ENCODE results near the gene PLXNA3.
A peak's percentile ranks its signal among the peaks of the same experiment; 100 is the strongest.
"Not testable (repeated sequence)": the region's sequence is repeated elsewhere in the genome, so short reads cannot be mapped to it uniquely, and the experiment has no call there.

Gene PLXNA3

DNA sequence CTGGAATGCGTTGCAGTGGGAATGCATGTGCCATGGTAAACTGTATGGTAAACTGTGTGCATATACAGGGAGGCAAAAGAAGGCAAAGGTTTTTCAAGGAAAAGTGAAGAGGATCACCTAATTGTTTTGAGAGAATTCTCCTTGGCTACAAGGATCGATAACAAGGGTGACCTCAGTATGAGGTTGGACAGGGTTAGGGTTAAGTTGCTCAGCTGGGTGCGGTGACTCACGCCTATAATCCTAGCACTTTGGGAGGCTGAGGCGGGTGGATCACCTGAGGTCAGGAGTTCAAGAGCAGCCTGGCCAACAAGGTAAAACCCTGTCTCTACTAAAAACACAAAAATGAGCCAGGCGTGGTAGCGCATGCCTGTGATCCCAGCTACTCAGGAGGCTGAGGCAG lies 43.3 kb downstream of the PLXNA3 start:
- DNase-seq (ENCODE audit: low read depth in 2 of 2) = not testable (repeated sequence)

DNA sequence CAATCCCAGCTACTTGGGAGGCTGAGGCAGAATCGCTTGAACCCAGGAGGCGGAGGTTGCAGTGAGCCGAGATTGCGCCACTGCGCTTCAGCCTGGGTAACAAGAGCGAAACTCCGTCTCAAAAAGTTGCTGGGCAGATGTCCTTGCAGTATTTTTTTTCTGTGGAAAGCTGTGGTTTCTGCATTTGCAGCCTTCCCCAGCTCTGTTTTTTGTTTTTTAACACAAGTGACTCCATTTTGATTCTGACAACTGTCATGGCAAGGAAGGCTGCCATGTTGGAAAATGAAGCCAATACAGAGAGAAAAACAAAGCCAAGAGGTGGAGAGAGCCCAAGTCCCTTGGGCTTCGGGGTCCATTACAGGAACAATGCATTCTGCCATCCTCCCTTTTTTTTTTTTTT lies 44.0 kb downstream of the PLXNA3 start:
- no peak for DNase-seq (ENCODE audit: low read depth in 2 of 2)

DNA sequence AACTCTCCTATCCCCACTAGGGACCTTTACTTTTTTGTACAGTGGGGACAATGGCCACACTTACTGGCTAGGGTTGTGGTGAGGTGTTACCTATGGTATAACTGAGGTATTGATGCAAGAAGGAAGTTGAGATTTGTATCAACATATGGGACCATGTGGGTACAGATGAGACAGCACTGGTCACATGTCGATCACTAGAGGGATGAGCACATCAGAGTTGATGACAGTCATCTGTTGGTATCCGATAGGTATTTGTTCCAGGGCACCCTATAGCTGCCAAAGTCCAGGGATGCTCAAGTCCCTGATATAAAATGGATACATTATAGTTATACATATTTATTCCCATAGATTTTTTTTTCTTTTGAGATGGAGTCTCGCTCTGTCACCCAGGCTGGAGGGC lies 44.9 kb downstream of the PLXNA3 start:
- no peak for DNase-seq (ENCODE audit: low read depth in 2 of 2)

DNA sequence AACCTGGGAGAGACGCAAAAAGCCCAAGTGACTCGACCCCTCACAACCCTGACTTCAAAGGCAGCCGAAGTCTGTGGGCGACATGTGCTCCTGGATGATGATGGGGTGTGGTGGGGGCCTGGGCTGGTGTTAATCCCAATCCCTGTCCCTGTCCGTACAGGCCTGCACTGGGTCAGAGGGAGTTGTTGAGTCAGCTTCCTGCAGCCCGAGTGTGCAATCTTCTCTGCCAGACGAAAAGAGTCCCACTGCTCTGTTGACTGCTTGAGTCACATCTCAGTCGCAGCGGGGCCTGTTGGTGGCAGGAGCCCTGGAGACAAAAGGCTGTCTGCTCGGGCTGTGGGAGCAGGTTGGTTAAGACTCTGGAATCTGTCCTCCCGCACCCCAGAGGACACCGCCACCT lies 47.7 kb downstream of the PLXNA3 start:
- no peak for DNase-seq (ENCODE audit: low read depth in 2 of 2)

DNA sequence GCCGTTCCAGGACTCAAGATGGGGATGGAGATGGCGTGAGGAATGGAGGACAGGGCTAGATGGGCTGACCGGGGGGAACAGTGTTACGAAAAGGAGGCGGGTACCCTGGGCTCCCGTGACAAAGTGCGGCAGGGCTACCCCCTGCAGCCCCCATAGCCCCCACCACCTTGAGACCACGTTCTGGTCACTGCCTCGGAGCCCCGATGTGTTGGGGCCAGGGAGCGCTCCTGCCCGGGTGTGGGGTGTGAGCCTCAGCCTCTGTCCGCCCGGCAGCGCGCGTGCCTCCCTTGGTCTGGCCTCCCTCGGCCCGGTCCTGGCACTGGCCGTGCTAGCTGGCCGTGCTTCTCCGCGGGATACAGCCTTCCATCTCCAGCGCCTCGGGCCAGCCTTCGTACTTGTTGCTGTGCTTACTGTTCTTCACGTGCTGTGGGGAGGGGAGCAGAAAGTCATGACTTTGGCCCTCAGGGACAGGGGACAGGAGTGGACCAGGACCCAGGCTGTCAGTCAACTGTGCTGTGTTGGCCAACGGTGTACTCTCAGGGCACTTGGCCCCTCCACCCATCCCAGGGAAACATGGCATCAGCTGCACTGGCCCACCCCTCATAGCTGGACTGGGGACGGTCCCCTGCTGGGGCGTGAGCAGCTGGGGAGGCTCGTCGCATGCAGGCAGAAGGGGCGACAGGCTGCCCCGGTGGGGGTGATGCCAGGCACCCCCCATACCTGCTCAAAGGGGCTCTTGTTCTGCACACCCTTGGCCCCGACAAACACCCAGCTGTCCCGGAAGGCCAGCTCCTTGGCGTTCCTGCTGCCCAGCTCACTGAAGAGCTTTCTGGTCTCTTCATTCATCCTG lies 48.6 kb downstream of the PLXNA3 start:
- DNase-seq (ENCODE audit: low read depth in 2 of 2) = no peak

DNA sequence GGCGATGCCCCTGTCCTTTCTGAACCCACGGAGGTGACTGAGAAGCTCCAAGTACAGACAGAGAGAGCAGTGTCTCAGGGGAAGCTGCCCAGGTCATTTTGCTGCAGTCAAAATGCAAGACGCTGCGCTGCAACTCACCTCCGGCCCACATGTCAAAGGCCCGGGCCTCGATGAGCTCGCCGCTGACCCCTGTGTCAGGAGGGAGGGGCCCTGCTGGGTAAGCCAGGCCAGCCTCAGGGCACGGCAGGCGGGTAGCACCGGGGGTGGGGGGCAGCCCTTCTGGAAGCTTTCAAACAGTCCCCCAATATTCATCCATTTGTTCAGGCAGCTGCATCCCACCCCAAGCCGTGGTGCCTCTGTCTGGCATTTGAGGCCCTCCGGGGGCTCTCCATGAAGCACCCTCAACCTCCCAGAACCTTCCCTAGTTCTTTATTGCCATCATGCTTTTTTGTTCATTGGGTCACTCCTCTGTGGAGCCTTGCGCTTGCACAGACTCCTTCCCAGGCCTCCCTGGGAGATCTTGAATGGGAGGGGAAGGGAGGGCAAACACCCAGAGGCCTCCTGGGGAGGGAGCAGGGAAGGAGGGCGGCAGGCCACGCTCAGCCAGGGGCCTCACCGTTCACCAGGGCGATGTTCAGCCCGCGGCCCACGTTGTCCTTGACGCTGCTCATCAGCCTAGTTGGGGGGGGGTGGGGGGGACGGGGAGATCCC lies 49.7 kb downstream of the PLXNA3 start:
- no peak for DNase-seq (ENCODE audit: low read depth in 2 of 2)

DNA sequence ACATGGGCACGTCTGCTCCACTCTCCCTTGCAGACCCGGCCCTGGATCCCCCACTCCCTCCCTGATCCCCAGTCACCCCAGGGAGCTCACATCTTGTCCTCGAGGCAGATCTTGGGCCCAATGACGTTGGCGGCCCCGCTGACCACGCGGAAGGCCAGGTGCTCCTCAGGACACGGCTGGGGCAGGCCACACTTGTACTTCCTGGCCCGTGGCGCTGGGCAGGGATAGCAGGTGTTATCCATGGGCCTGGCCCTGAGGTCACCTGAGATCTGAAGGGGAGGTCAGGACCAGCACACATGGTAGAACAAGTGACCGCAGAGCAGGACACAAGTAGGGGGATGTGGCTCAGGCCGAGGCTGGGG lies 50.3 kb downstream of the PLXNA3 start:
- no peak for DNase-seq (ENCODE audit: low read depth in 2 of 2)

DNA sequence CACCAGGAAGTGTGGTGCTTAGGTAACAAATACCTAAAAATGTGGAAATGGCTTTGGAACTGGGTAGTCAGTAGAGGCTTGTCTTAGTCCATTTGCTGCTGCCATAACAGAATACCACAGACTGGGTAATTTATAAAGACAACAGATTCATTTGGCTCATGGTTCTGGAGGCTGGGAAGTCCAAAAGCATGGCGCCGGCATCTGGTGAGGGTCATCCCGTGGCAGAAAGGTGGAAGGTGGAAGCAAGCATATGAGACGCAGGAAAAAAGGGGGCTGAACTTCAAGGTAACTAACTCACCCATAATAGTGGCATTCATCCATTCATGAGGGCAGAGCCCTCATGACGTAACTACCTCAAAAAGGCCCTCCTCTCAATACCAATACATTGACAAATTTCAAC lies 51.4 kb downstream of the PLXNA3 start:
- no peak for DNase-seq (ENCODE audit: low read depth in 2 of 2)

DNA sequence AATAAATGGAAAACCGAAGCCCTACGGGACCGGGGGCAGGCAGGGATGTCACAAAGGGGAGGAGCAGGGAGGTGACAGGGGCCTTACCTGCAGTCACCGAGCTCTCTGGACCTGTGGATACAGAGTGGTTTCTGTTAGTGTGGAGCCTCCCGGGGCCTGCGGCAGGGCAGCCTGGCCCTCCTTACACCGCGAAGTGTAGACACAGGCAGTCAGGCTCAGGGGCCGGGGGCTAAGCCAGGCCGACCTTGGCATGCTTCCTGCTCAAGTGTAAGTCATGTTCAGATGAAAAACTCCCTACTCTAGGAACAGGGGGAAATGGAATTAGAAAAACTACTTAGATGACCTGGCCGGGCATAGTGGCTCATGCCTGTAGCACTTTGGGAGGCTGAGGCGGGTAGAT lies 53.7 kb downstream of the PLXNA3 start:
- DNase-seq (ENCODE audit: low read depth in 2 of 2) = no peak

DNA sequence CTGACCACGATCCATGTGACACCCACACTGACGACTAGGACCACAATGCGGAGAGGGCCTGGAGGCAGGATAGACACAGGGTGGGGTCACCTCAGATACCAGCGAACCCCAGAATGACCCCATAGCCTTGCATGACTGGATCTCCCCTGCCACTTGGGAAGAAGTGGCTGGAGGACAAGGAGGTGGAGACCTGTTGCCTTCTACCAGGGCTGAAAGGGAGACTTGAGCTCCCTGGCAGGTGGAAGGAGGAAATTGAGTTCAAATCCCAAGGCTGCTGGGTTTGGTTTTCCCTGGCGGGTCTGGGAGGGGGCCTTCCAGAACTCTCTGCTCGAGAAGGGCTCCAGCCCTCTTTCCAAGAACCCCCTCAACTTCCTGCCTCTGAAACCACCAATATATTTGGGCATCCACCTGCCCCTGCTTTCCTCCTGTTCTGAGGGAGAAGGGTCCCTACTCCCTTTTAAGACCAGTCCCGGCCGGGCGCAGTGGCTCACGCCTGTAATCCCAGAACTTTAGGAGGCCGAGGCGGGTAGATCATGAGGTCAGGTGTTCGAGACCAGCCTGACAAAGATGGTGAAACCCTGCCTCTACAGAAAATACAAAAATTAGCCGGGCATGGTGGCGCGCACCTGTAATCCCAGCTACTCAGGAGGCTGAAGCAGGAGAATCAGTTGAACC lies 54.9 kb downstream of the PLXNA3 start:
- no peak for DNase-seq (ENCODE audit: low read depth in 2 of 2)

DNA sequence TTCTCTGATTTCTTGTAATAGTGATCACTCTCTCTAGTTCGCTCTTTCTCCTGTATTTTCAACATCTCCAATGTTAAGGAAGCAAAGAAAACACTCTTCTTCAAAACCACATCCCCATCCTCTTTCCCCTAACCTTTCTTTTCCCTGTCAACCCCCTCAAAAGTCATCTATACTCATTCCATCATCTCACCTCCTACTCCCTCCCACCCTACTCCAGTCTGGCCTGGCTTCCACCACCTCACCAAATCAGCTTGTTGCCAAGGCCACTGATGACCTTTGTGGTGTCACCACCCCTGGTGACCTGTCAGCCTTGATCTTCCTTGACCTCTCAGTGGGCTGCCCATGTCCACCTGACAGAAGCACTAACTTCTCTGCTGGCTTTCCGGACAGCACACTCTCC lies 55.6 kb downstream of the PLXNA3 start:
- no peak for DNase-seq (ENCODE audit: low read depth in 2 of 2)

DNA sequence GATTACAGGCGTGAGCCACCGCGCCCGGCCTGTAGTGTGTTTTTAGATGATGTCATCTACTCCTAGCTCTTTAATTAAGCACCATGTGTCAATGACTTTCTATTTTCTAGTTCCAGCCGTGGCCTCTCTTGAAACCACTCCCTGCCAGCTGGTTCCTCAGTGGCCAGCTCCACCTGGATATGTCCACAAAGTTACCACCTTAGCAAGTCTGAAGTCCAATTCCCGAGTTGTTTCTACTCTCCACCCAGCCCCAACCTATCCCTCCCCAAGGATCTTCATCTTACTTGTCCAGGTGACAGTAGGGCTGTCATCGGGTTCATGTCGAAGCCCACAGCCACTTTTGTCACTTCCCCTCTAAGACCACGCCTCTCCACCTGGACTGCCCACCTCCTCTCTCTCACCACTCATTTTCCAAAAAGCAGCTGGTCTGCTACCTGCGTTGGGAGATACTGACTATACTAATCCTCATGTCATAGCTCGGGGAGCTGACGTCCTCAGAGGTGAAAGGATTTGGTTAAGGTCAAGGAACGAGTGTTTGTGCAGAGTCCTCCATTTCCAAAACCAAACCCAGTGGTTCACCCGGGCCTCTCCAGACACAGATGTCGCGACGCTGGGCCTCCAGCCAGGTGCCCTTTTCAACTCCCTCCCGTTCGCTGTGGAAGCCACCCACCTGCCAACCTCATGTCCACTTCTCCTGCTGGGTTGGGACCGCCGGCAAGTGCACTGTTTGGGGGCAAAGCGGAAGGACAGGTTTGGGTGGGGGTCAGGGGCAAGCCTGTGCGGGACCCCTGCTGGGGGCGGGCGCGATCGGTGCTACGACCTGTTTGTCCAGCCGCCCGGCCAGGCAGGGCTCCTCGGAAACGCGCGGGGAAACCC lies 57.2 kb downstream of the PLXNA3 start:
- no peak for DNase-seq (ENCODE audit: low read depth in 2 of 2)

DNA sequence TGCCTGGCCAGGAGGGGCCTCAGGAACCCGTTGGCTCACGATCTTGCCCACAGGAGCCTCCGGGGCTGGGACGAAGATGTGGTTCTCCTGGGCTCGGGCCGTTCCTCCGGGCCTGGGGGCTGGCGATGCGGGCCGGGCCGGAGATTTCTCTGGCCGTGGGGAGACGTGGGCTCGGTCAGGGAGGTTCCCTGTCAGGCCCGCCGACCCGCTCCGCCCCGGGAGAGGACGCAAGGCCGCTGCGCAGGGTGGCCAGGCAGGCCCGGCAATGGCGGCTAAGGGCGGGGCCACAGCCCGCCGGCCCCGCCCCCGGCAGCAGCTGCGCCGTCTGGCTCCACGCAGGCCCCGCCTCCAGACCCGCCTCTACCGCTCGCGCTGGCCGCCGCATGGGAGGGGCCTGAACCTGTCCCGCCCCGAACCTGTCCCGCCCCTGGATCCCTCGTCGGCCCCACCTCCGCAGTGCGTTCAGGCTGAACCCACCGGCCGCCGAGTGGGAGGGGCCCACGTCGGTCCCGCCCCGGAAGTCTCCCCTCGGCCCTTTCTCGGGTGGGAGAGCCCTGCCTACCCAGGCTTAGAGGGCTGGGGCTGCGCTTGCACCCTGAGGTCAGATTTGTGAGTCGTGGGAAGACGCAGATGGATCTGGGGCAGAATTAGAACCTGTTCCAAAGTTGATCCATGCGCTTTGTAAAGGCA lies 58.0 kb downstream of the PLXNA3 start, which contains the start of gene FAM3A:
FAM3A (minus strand) TSS at position 267 of the 690 bp plus-strand sequence. CDS start 460 bp downstream, outside the sequence.
- DNase-seq (ENCODE audit: low read depth in 2 of 2) = peak; percentile 83 to 90

DNA sequence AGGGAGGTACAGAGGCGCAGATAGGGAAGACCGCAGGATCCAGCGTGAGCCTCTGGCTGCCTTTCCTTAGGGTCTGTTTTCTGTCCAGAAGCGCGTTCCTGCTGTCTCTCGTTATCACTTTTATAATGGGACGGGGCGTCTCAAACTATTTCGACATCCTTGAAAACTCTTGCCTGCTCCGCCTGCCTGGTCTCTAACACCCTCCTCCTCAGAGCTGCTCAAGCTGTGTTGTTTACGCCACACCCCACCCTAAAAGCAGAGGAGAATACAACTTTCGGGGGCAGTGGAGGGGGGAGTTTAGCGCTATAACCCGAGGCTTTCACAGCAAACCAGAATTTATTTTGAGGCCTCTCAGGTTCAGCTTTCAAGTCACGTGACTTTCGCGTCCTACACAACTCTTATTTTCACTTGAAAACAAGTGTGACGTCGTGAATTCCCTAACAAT lies 58.6 kb downstream of the PLXNA3 start:
- DNase-seq (ENCODE audit: low read depth in 2 of 2) = no peak

DNA sequence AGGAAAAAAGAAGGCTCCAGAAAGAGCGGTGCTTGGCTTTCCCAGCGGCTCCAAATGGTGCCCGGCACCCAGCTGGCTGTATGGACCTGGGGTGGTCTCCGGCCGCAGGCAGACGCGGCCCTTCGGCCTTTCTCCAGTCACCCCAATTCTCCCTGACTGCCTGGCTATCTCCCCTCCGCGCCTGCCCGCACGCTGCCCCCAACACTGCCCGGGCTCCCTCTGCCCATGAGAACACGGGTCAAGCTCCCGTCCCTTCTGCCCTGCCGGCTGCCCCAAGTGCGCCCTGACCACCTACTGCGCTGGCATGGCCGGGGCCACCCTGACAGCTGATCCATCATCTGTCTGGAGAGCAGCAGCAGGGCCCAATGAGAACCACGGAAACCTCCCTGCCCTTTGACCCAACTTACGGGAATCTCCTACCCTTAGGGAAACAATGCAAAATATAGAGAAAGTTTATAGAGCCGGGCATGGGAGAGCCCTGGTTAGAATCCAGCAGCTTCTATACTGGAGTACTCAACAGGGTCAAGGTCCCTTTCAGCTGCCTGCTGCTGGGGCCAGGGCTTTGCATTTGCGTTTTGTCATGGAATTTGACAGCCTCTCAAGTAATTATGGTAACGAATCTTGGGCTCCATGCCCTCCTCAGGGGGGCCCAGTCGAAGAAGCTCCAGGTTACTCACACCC lies 59.2 kb downstream of the PLXNA3 start:
- no peak for DNase-seq (ENCODE audit: low read depth in 2 of 2)

DNA sequence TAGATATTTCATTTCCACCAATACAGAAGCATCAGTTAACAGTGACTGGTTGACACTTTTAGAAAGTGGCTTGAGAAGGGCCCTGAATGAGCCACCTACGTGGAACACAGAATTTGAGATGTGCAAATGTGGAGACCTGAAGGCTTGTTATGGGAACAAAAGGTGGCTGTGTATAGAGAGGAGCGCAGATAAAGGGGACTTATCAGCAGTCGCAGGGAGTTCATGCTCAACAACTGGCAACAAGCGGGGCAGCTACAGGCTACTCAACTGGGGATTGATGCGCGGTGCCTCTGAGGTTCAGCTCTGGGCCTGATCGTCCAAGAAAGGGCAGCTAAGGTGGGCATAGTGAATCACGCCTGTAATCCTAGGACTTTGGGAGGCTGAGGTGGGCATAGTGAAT lies 61.3 kb downstream of the PLXNA3 start:
- no peak for DNase-seq (ENCODE audit: low read depth in 2 of 2)

DNA sequence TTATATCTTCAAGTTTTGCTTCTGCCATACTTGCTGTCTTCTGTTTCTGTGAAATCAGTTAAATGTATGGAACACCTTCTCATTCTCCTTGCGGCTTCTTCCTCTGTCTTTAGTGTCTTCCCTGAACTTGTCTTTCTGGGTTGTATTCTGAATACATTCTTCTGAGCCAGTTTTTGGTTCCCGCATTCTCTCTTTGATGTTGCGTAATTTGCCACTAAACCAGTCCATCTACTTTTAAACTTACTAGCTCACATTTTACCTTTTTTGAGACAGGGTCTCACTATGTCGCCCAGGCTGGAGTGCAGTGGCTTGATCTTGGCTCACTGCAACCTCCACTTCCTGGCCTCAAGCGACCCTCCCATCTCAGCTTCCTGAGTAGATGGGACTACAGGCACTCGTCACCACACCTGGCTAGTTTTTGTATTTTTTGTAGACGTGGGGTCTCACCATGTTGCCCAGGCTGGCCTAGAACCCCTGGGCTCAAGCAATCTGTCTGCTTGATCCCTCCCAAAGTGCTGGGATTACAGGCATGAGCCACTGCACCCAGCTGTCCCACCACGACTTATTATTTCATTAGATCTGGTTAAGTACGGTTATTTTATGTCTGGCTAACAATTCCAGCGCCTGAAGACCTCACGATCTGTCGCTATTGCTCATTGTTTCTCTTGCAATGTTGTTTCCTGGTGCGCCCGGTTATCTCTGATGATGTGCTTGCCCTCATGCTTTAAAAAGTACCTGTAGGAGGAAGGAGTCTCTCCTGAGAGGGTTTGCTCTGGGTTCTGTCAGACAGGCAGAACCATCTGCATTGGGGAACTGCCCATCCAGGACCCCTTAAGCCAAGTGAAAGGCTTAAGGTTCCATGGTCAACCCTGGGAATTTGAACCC lies 67.8 kb downstream of the PLXNA3 start:
- no peak for DNase-seq (ENCODE audit: low read depth in 2 of 2)

DNA sequence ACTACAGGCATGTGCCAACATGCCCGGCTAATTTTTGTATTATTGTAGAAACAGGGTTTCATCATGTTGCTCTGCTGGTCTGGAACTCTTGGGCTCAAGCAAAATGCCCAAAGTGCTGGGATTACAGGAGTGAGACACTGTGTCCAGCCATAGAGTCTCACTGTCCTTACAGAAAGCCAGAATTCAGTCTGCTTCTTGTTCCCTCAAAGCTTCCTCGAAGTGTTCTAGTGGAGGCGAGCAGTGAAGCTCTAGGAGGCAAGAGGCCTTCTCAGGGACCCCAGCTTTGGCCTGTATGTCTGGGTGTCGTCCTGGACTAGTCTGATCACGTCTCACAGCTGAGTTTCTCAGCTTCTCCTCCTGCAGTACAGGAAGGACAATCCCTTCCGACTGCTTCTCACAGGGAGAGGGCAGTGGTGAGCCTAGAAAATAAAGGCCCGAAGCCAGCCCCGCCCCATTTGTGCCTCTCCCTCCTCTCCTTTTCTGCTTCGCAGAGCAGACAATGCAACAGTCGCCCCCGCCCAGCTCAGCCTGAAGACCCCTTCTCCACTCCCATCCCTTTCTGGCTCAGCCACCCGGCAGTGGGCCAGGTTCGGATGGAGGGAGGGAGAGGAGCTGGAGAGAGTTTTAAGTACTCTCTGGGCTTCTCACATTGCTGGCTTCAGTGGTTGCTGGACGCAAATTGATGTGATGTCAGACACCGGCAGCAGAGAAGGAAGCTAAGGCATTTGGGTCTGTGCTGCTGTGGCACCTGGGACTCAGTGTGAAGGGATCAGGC lies 69.0 kb downstream of the PLXNA3 start:
- DNase-seq (ENCODE audit: low read depth in 2 of 2) = peak; percentile 24 to 31

Measured in stimulated activated CD8-positive, alpha-beta memory T cell treated with anti-CD3 and anti-CD28 coated beads, Interleukin-7, amount 100 ng/mL, for 4 hours (primary cell).